IMR-90 (cell line): ENCODE results near the gene UNC13C. TPM values are rescaled to one million over a fixed set of nuclear protein-coding genes. Genes with fewer than 3 reads are reported as not detected.

ENCODE experiments used
- ATAC-seq: fragments of 200-7000 bp; cut with Tn5 transposase; 2 replicates; pipeline ENCODE4 v1.9.1; 2020; ENCODE audit warnings: low read depth, mild to moderate bottlenecking, moderate library complexity
- BruUV-seq: library from RNA; stranded (reverse); fragments of 400-500 nt; replicated peaks from 2 replicates; lab custom pipeline; 2021; lab: Mats Ljungman, UMichigan
- CTCF ChIA-PET: fragments of 300-600 bp; formaldehyde crosslinking; extraction: SDS; loops from one replicate; lab custom pipeline; 2021; ENCODE audit warnings: antibody characterized with exemption; lab: Yijun Ruan, JAX
- POLR2A ChIA-PET: fragments of 300-600 bp; sonication (Branson Sonifier 250); formaldehyde crosslinking; loops from one replicate; lab custom pipeline; 2022; ENCODE audit warnings: antibody characterized with exemption; ENCODE audit not compliant: unreplicated experiment; lab: Charles Lee
- DNase-seq: peaks from one replicate; pipeline ENCODE4 v3.0.0; 2013
- H2AFZ ChIP-seq: replicated peaks from 2 replicates; pipeline ENCODE3; 2013; ENCODE audit warnings: low read length, mild to moderate bottlenecking; ENCODE audit not compliant: poor library complexity
- H2AK5ac ChIP-seq: 2 replicates; pipeline ENCODE4 v1.6.1; 2013; ENCODE audit warnings: low read depth, low read length, inconsistent platforms
- H2AK9ac ChIP-seq: replicated peaks from 2 replicates; pipeline ENCODE3; 2013; ENCODE audit warnings: mild to moderate bottlenecking, low read depth, low read length, moderate library complexity; ENCODE audit not compliant: poor library complexity
- H2BK120ac ChIP-seq: 2 replicates; pipeline ENCODE4 v1.6.1; 2013; ENCODE audit warnings: low read depth, low read length, inconsistent platforms
- H2BK15ac ChIP-seq: 3 replicates; pipeline ENCODE4 v1.6.1; 2013; ENCODE audit warnings: low read depth, low read length, inconsistent platforms
- H2BK20ac ChIP-seq: 2 replicates; pipeline ENCODE4 v1.6.1; 2013; ENCODE audit warnings: low read depth, mild to moderate bottlenecking, inconsistent platforms, low read length, moderate library complexity
- H2BK5ac ChIP-seq: 2 replicates; pipeline ENCODE4 v1.6.1; 2013; ENCODE audit warnings: mild to moderate bottlenecking, low read depth, low read length, inconsistent platforms; ENCODE audit not compliant: poor library complexity, severe bottlenecking
- H3K14ac ChIP-seq: replicated peaks from 2 replicates; pipeline ENCODE4 v1.6.1; 2013; ENCODE audit warnings: low read depth, low read length, inconsistent platforms
- H3K18ac ChIP-seq: 2 replicates; pipeline ENCODE4 v1.6.1; 2013; ENCODE audit warnings: low read depth, low read length, control low read depth
- H3K23ac ChIP-seq: 2 replicates; pipeline ENCODE4 v1.6.1; 2013; ENCODE audit warnings: low read depth, low read length, inconsistent platforms
- H3K27ac ChIP-seq: 2 replicates; pipeline ENCODE4 v1.5.1; 2013; ENCODE audit warnings: mild to moderate bottlenecking, control low read depth, low read length; ENCODE audit not compliant: insufficient read depth
- H3K27me3 ChIP-seq: 2 replicates; pipeline ENCODE4 v1.6.1; 2013; ENCODE audit warnings: low read length; ENCODE audit not compliant: control insufficient read depth, insufficient read depth
- H3K36me3 ChIP-seq: 2 replicates; pipeline ENCODE4 v1.6.1; 2013; ENCODE audit warnings: low read length, mixed read lengths; ENCODE audit not compliant: control insufficient read depth, insufficient read depth
- H3K4ac ChIP-seq: 2 replicates; pipeline ENCODE4 v1.6.1; 2013; ENCODE audit warnings: low read depth, low read length, inconsistent platforms
- H3K4me1 ChIP-seq: 2 replicates; pipeline ENCODE4 v1.6.1; 2013; ENCODE audit warnings: low read length, mixed read lengths; ENCODE audit not compliant: control insufficient read depth, insufficient read depth
- H3K4me2 ChIP-seq: 2 replicates; pipeline ENCODE4 v1.6.1; 2013; ENCODE audit warnings: low read depth, mild to moderate bottlenecking, control low read depth, low read length, moderate library complexity
- H3K4me3 ChIP-seq: 2 replicates; pipeline ENCODE4 v1.5.1; 2013; ENCODE audit warnings: low read depth, mild to moderate bottlenecking, control low read depth, low read length, moderate library complexity; ENCODE audit not compliant: insufficient read depth
- H3K56ac ChIP-seq: 2 replicates; pipeline ENCODE4 v1.6.1; 2013; ENCODE audit warnings: low read length, inconsistent platforms; ENCODE audit not compliant: insufficient read depth; ENCODE audit errors: extremely low read depth
- H3K79me1 ChIP-seq, 2 experiments: 2 replicates each; pipeline ENCODE4 v1.6.1; 2013; ENCODE audit warnings: low read length in 2 of 2, inconsistent platforms in 1 of 2, low read depth in 1 of 2
- H3K9ac ChIP-seq: 2 replicates; pipeline ENCODE4 v1.6.1; 2013; ENCODE audit warnings: low read depth, low read length, control low read depth
- H3K9me1 ChIP-seq: 2 replicates; pipeline ENCODE4 v1.6.1; 2013; ENCODE audit warnings: low read length, inconsistent platforms; ENCODE audit not compliant: insufficient read depth
- H3K9me3 ChIP-seq: 2 replicates; pipeline ENCODE4 v1.6.1; 2013; ENCODE audit warnings: low read length; ENCODE audit not compliant: control insufficient read depth, insufficient read depth
- H4K20me1 ChIP-seq: 2 replicates; pipeline ENCODE4 v1.6.1; 2013; ENCODE audit warnings: low read length, inconsistent platforms; ENCODE audit not compliant: insufficient read depth
- H4K5ac ChIP-seq: 2 replicates; pipeline ENCODE4 v1.6.1; 2013; ENCODE audit warnings: mild to moderate bottlenecking, low read depth, low read length, control low read depth
- H4K8ac ChIP-seq, 2 experiments: 2 replicates each; pipeline ENCODE4 v1.6.1; 2013; ENCODE audit warnings: low read depth in 2 of 2, low read length in 2 of 2, control low read depth in 1 of 2, inconsistent platforms in 1 of 2
- H4K91ac ChIP-seq: 2 replicates; pipeline ENCODE4 v1.6.1; 2013; ENCODE audit warnings: low read depth, low read length, inconsistent platforms; ENCODE audit not compliant: insufficient read depth
- BHLHE40 ChIP-seq: fragments of 150-350 bp; IDR thresholded peaks from 2 replicates; pipeline ENCODE4 v1.6.1; 2016; ENCODE audit warnings: mild to moderate bottlenecking, low read depth, low read length
- CEBPB ChIP-seq: IDR thresholded peaks from 2 replicates; pipeline ENCODE4 v1.6.1; 2012; ENCODE audit warnings: low read depth, low read length, improper control_type of control experiment
- MXI1 ChIP-seq: IDR thresholded peaks from 2 replicates; pipeline ENCODE4 v1.6.1; 2012; ENCODE audit warnings: low read depth, mild to moderate bottlenecking, low read length, moderate library complexity, borderline replicate concordance
- NFE2L2 ChIP-seq: fragments of 150-350 bp; IDR thresholded peaks from 2 replicates; pipeline ENCODE4 v1.6.1; 2016; ENCODE audit warnings: low read depth, mild to moderate bottlenecking, low read length
- RCOR1 ChIP-seq: IDR thresholded peaks from 2 replicates; pipeline ENCODE4 v1.6.1; 2012; ENCODE audit warnings: mild to moderate bottlenecking, low read length, improper control_type of control experiment; ENCODE audit not compliant: insufficient replicate concordance
- WGBS, 2 experiments: methylation state at CpG; one replicate each; pipeline versions ENCODE4 v1.1.5 to v1.1.7; 2013; ENCODE audit warnings: missing lambda C conversion rate in 2 of 2; ENCODE audit not compliant: insufficient read length in 1 of 2; ENCODE audit errors: extremely low coverage in 2 of 2; 5-methylcytosine and 5-hydroxymethylcytosine counted together
- dilution Hi-C: fragments of 300-500 bp; cut with HindIII; formaldehyde crosslinking; loops from one replicate; pipeline ENCODE4 v1.14.3; 2018; ENCODE audit warnings: low sequenced_read_pairs; ENCODE audit not compliant: unreplicated experiment
- in situ Hi-C: fragments of 300-500 bp; cut with MboI; formaldehyde crosslinking; loops from 3 replicates; pipeline ENCODE4 v1.14.3; 2019; ENCODE audit warnings: low sequenced_read_pairs, inconsistent platforms, mixed read lengths
- intact Hi-C: fragments of 100-400 bp; cut with micrococcal nuclease; formaldehyde crosslinking; loops from 2 replicates; pipeline ENCODE4 v1.10.0; 2022
- polyA plus RNA-seq, 3 experiments: library from polyadenylated mRNA; depleted of rRNA; stranded (reverse); fragments of >200 nt; gene quantifications; 2 replicates each; pipeline ENCODE4 v1.2.3, GENCODE V29; 2012; ENCODE audit warnings: low replicate concordance in 1 of 3
- total RNA-seq: library from RNA; depleted of rRNA; stranded (reverse); fragments of >200 nt; gene quantifications from 2 replicates; pipeline ENCODE4 v1.2.3, GENCODE V29; 2012

UNC13C gene
- total and polyA plus RNA-seq, 2 of the 4 experiments (the other 2 are of a cell fraction), result not detected

- no peak overlapping the region for H3K9ac ChIP-seq
- H2AFZ ChIP-seq, result no peak overlapping the region
- DNase-seq, result no peak
- no peaks in the 10 kb centered on the region for H3K79me1 ChIP-seq
- H3K56ac ChIP-seq, result no peak overlapping the region
- no peak for ATAC-seq
- ChIA-PET CTCF (no interaction called here), POLR2A (no interaction called here)
- no peak overlapping the region for H3K14ac ChIP-seq
- intact Hi-C loops (no loop called here), dilution Hi-C loops (no loop called here), in situ Hi-C loops (no loop called here)
- no TSS peak for BruUV-seq
- no peak overlapping the region for H4K8ac ChIP-seq
- H2BK5ac ChIP-seq, result no peak overlapping the region
- TF ChIP-seq MXI1, result no peak
- TF ChIP-seq RCOR1, result no peak
- TF ChIP-seq BHLHE40, result no peak
- TF ChIP-seq CEBPB, result no peak
- no peak for TF ChIP-seq NFE2L2
- H3K4me1 ChIP-seq, result no peaks in the 10 kb centered on the region
- H2BK120ac ChIP-seq, result no peak overlapping the region
- H4K20me1 ChIP-seq, result no peaks in the 10 kb centered on the region
- H3K36me3 ChIP-seq, result no peaks in the 10 kb centered on the region
- H3K4me3 ChIP-seq, result no peak overlapping the region
- no peaks in the 10 kb centered on the region for H3K9me1 ChIP-seq
- H3K27ac ChIP-seq, result no peak overlapping the region
- no peak overlapping the region for H4K5ac ChIP-seq
- no peaks in the 10 kb centered on the region for H3K27me3 ChIP-seq
- H3K9me3 ChIP-seq, result no peaks in the 10 kb centered on the region
- H4K91ac ChIP-seq, result no peak overlapping the region
- H2AK9ac ChIP-seq, result no peak overlapping the region
- no peak overlapping the region for H3K23ac ChIP-seq
- H2BK15ac ChIP-seq, result no peak overlapping the region
- H3K18ac ChIP-seq, result no peak overlapping the region
- no peak overlapping the region for H2BK20ac ChIP-seq
- no peak overlapping the region for H2AK5ac ChIP-seq
- H3K4ac ChIP-seq, result no peak overlapping the region
- no peak overlapping the region for H3K4me2 ChIP-seq
- WGBS, 2 experiments, result 10% methylated on average over 2 of the region's 2 CpGs; no CpG with 5 or more reads in 1 of the 2 experiments
Observed at GRCh38 chr15:54618120-54618519, 639.9 kb downstream of the UNC13C start.
